ENCODE measurements around the gene UNK. TPM values are rescaled to one million over a fixed set of nuclear protein-coding genes. Genes with fewer than 3 reads are reported as not detected.
A peak's percentile ranks its signal among the peaks of the same experiment; 100 is the strongest.

Gene UNK
- total and polyA plus RNA-seq, 9 of the 15 experiments (the other 6 are each of a cell fraction or from before 2014, with no cell fraction given) = 12.8 to 38.6 (median 24.8) TPM

DNA sequence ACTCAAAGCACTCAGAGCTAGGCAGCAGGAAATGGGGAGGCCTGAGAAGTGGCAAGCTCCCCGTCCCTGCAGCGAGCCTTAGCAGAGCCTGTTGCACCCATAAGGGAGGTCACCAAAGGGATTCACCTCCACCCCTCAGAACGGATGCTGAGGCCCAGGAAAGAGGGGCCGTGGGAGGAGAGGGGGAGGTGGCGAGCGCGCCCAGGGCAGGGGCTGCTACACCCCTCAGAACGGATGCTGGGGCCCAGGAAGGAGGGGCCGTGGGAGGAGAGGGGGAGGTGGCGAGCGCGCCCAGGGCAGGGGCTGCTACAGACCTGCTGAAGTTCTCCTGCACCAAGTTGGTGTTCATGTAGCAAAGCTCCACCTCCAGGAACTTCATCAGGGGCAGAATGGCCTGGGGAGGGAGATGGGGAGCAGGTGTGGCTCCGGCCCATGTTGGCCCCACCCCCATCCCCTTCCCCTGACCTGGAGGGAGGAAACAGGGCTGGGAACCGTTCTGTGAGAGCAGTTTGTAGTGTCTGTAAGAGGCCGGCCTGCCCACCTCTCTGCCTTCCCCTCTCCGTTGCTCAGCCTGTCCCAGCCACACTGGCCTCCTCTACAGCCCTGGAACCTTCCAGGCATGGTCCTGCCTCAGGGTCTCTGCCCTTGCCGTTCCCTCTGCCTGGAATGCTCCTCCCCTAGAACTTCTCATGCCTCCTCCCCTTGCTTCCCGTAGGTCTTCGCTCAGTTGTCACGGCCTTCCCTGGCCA is 48.2 kb downstream of the UNK start:
- H3K9me3 ChIP-seq (replicated peaks; ENCODE audit: control insufficient read depth, insufficient read depth, low read depth, low read length) = no peaks in the 10 kb centered on the region
- H3K4me3 ChIP-seq = no peak overlapping the region
- no peak overlapping the region for H3K4me2 ChIP-seq (ENCODE audit: insufficient read depth, low read length)
- H4K20me1 ChIP-seq (replicated peaks; ENCODE audit: control insufficient read depth, insufficient read depth, low read length) = 0 out of 2 replicates have a peak, but pooled peaks cover 4% of the 10 kb centered on the region
- FAIRE-seq = no peak
- peaks cover 3% of the 10 kb centered on the region; the same call in 1 of the 3 replicates for H3K79me2 ChIP-seq (ENCODE audit: control insufficient read depth, insufficient read depth, low read length)
- no peaks in the 10 kb centered on the region for H3K9me1 ChIP-seq (ENCODE audit: control insufficient read depth, insufficient read depth, low read length)
- peak overlapping the region; percentile 45; the same call in 1 of the 3 replicates for H3K27ac ChIP-seq (ENCODE audit: extremely low read depth, low read depth, low read length)
- POLR2A ChIA-PET = interaction anchor here (1.0 to 4.8 kb wide), 7 partner anchors 8 to 57 kb away, joined by 3 to 46 read pairs (median 6); partner anchors contain the start of gene UNC13D
- no TSS peak for BruUV-seq (replicated peaks)
- no peaks in the 10 kb centered on the region for H3K27me3 ChIP-seq (ENCODE audit: control insufficient read depth in 2 of 2, insufficient read depth in 2 of 2, low read length in 2 of 2)
- intact Hi-C loops (cut with micrococcal nuclease) = no loop called here
- DNase-seq (ENCODE audit: extremely low read depth in 1 of 4, low spot score in 3 of 4) = no peak
- in situ Hi-C loops (cut with MboI) = no loop called here
- peaks cover 0 to 57% of the 10 kb centered on the region in 2 experiments; a peak in 3 of 5 replicates for H3K4me1 ChIP-seq (replicated peaks in 1 of 2; ENCODE audit: control insufficient read depth in 2 of 2, insufficient read depth in 2 of 2, low read length in 2 of 2)
- peak; percentile 38 for ATAC-seq
- 80% methylated on average over 6 of the region's 20 CpGs for WGBS (ENCODE audit: insufficient coverage, low coverage, missing lambda C conversion rate)
- H3K9ac ChIP-seq (ENCODE audit: insufficient read depth in 1 of 2, low read depth in 2 of 2, low read length in 2 of 2) = peak overlapping the region in 1 of 2 experiments; percentile 81; a peak in 2 of 4 replicates
- no peak overlapping the region for H2AFZ ChIP-seq (ENCODE audit: low read depth, low read length)
- H3K36me3 ChIP-seq (ENCODE audit: control insufficient read depth, insufficient read depth, low read length) = peaks cover 94% of the 10 kb centered on the region; the same call in 2 of the 3 replicates
- CTCF ChIA-PET (ENCODE audit: low intra/inter-chr PET ratio) = interaction anchor here (0.7 kb wide), 1 partner anchor 61 kb away, joined by 4 read pairs; no protein-coding TSS in a partner anchor
- TF ChIP-seq MED1 (CRISPR knock-in tag; IDR thresholded peaks at IDR 0.05; ENCODE audit: borderline replicate concordance) (no peak), HOXB6 (CRISPR knock-in tag; IDR thresholded peaks at IDR 0.05; ENCODE audit: borderline replicate concordance) (no peak), BACH1 (tag; IDR thresholded peaks at IDR 0.05) (no peak), ZFP30 (CRISPR knock-in tag; IDR thresholded peaks at IDR 0.05; ENCODE audit: borderline replicate concordance) (no peak), CBFA2T3 (IDR thresholded peaks at IDR 0.05) (no peak), RBFOX2 (IDR thresholded peaks at IDR 0.05; ENCODE audit: low read depth, low read length) (peak; percentile 56), ZNF584 (CRISPR knock-in tag; IDR thresholded peaks at IDR 0.05; ENCODE audit: low read depth) (no peak), JUND (IDR thresholded peaks at IDR 0.05; ENCODE audit: borderline replicate concordance, low read depth, low read length) (no peak), JUND (tag; IDR thresholded peaks at IDR 0.05; ENCODE audit: borderline replicate concordance, low read depth, low read length) (no peak), ZNF644 (tag; IDR thresholded peaks at IDR 0.05; ENCODE audit: low read depth) (no peak), SUPT5H (IDR thresholded peaks at IDR 0.05) (peak; percentile 48; the same call in 1 of the 2 replicates), POLR2A (conservative IDR thresholded peaks at IDR 0.05) (peak; percentile 62; the same call in 1 of the 2 replicates), FOXA3 (CRISPR knock-in tag; conservative IDR thresholded peaks at IDR 0.05 in 1 of 2, IDR thresholded peaks at IDR 0.05 in 1 of 2) (no peak), MAFF (IDR thresholded peaks at IDR 0.05; ENCODE audit: low read length) (no peak), POLR2G (IDR thresholded peaks at IDR 0.05; ENCODE audit: low read depth, low read length) (peak; percentile 50), RHOXF2B (CRISPR knock-in tag; conservative IDR thresholded peaks at IDR 0.05) (no peak), ZNF212 (CRISPR knock-in tag; IDR thresholded peaks at IDR 0.05) (no peak), POLR3G (IDR thresholded peaks at IDR 0.05; ENCODE audit: extremely low read depth, insufficient read length, insufficient replicate concordance) (no peak), ZNF23 (CRISPR knock-in tag; IDR thresholded peaks at IDR 0.05) (no peak)
- TF ChIP-seq, protein P1, sequence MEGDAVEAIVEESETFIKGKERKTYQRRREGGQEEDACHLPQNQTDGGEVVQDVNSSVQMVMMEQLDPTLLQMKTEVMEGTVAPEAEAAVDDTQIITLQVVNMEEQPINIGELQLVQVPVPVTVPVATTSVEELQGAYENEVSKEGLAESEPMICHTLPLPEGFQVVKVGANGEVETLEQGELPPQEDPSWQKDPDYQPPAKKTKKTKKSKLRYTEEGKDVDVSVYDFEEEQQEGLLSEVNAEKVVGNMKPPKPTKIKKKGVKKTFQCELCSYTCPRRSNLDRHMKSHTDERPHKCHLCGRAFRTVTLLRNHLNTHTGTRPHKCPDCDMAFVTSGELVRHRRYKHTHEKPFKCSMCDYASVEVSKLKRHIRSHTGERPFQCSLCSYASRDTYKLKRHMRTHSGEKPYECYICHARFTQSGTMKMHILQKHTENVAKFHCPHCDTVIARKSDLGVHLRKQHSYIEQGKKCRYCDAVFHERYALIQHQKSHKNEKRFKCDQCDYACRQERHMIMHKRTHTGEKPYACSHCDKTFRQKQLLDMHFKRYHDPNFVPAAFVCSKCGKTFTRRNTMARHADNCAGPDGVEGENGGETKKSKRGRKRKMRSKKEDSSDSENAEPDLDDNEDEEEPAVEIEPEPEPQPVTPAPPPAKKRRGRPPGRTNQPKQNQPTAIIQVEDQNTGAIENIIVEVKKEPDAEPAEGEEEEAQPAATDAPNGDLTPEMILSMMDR (IDR thresholded peaks at IDR 0.05 in 2 of 3, conservative IDR thresholded peaks at IDR 0.05 in 1 of 3; ENCODE audit: insufficient read depth in 2 of 3, low read depth in 1 of 3, low read length in 3 of 3) = no peak
- TF ChIP-seq, protein P2, sequence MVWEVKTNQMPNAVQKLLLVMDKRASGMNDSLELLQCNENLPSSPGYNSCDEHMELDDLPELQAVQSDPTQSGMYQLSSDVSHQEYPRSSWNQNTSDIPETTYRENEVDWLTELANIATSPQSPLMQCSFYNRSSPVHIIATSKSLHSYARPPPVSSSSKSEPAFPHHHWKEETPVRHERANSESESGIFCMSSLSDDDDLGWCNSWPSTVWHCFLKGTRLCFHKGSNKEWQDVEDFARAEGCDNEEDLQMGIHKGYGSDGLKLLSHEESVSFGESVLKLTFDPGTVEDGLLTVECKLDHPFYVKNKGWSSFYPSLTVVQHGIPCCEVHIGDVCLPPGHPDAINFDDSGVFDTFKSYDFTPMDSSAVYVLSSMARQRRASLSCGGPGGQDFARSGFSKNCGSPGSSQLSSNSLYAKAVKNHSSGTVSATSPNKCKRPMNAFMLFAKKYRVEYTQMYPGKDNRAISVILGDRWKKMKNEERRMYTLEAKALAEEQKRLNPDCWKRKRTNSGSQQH (CRISPR knock-in tag; IDR thresholded peaks at IDR 0.05) = no peak
